Nephron progenitor cell (in vitro differentiated cells): ENCODE data around the gene FOSL1.
"Not testable (repeated sequence)": the region's sequence is repeated elsewhere in the genome, so short reads cannot be mapped to it uniquely, and the experiment has no call there.

Experiments used
- DNase-seq: peaks from one replicate; pipeline ENCODE4 v3.0.0; 2021
- H3K27ac Mint-ChIP-seq: 2 replicates; pipeline ENCODE4 v1.8.0; 2021; ENCODE audit warnings: mild to moderate bottlenecking, moderate library complexity, mixed read lengths
- H3K27me3 Mint-ChIP-seq: 2 replicates; pipeline ENCODE4 v1.8.0; 2021; ENCODE audit warnings: mild to moderate bottlenecking, low read depth, mixed read lengths; ENCODE audit not compliant: poor library complexity
- H3K36me3 Mint-ChIP-seq: 2 replicates; pipeline ENCODE4 v1.8.0; 2021; ENCODE audit warnings: low read depth, mixed read lengths
- H3K4me1 Mint-ChIP-seq: 2 replicates; pipeline ENCODE4 v1.8.0; 2021; ENCODE audit warnings: mixed read lengths
- H3K4me3 Mint-ChIP-seq: 2 replicates; pipeline ENCODE4 v1.8.0; 2021; ENCODE audit warnings: mild to moderate bottlenecking, moderate library complexity, mixed read lengths
- H3K9me3 Mint-ChIP-seq: 2 replicates; pipeline ENCODE4 v1.8.0; 2021; ENCODE audit warnings: mild to moderate bottlenecking, moderate library complexity, mixed read lengths
- TF ChIP-seq, protein P1 (sequence below): fragments of 200-600 bp; sonication (generic); IDR thresholded peaks from 2 replicates; pipeline ENCODE4 v1.5.0; 2021; ENCODE audit warnings: antibody characterized with exemption

Gene FOSL1

DNA sequence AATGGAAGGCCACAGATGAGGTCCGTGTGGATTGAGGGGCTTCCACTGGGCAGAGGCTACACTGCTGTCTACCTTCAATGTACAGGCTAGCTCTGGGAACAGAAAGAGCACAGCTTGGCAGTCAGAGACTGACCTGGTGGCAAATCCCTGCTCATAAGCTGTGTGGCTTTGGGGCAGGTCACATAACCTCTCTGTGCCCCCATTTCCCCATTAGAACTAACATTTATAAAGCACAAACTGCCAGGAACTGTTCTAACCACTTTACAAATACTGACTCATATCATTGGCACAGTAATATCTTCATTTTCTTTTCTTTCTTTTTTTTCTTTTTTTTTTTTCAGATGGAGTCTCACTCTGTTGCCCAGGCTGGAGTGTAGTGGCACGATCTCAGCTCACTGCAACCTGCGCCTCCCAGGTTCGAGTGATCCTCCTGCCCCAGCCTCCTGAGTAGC is 3.1 kb downstream of the FOSL1 start:
- no peak overlapping the region for H3K4me3 Mint-ChIP-seq
- peaks cover 4% of the 10 kb centered on the region for H3K9me3 Mint-ChIP-seq
- no peak for DNase-seq
- peaks cover 28% of the 10 kb centered on the region for H3K4me1 Mint-ChIP-seq
- TF ChIP-seq, protein P1, sequence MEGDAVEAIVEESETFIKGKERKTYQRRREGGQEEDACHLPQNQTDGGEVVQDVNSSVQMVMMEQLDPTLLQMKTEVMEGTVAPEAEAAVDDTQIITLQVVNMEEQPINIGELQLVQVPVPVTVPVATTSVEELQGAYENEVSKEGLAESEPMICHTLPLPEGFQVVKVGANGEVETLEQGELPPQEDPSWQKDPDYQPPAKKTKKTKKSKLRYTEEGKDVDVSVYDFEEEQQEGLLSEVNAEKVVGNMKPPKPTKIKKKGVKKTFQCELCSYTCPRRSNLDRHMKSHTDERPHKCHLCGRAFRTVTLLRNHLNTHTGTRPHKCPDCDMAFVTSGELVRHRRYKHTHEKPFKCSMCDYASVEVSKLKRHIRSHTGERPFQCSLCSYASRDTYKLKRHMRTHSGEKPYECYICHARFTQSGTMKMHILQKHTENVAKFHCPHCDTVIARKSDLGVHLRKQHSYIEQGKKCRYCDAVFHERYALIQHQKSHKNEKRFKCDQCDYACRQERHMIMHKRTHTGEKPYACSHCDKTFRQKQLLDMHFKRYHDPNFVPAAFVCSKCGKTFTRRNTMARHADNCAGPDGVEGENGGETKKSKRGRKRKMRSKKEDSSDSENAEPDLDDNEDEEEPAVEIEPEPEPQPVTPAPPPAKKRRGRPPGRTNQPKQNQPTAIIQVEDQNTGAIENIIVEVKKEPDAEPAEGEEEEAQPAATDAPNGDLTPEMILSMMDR: no peak
- no peaks in the 10 kb centered on the region for H3K36me3 Mint-ChIP-seq
- H3K27me3 Mint-ChIP-seq: peaks cover 74% of the 10 kb centered on the region
- H3K27ac Mint-ChIP-seq: no peak overlapping the region

DNA sequence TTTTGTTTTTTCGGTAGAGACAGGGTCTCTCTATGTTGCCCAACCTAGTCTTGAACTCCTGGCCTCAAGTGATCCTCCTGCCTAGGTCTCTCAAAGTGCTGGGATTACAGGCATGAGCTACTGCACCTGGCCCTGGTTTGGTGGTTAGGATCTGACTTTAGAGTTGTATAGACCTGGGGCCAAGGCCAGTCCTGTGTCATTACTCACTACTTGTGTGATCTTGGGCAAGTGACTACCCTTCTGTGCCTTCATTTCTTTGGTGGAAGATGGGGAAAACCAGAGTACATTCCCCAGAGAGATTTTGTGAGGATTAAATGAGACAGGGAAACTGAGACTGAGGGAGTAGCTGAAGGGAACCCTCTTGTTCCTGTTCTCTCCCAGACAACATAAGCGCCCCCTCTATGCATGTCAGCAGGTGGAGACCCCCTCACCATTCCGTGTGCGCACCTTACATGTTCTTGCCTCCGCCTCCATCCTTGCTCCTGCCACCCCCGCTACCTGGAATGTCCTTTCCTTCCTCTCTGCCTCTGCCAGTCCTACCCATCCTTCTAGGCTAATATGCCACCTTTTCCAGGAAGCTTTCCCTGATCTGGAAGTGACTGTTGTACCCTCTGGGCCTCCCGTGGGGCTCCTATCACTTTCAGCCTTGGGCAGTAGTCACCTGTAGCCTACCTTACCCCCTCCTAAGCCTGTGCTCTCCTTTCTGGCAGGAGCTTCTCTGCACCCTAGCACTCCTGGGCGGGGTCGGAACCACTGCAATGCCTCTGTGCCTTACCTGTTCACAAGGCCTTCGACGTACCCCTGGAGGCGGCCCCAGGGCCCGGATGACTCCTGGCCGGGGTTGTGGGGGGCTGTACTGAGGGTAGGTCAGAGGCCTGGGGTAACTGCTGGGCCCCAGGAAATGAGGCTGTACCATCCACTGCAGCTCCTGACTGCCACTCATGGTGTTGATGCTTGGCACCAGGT is 3.9 kb downstream of the FOSL1 start:
- DNase-seq: no peak
- Mint-ChIP-seq H3K9me3 (peaks cover 4% of the 10 kb centered on the region), H3K36me3 (no peaks in the 10 kb centered on the region), H3K27me3 (peaks cover 67% of the 10 kb centered on the region), H3K27ac (no peak overlapping the region), H3K4me3 (no peak overlapping the region), H3K4me1 (peaks cover 28% of the 10 kb centered on the region)
- TF ChIP-seq, protein P1: no peak

DNA sequence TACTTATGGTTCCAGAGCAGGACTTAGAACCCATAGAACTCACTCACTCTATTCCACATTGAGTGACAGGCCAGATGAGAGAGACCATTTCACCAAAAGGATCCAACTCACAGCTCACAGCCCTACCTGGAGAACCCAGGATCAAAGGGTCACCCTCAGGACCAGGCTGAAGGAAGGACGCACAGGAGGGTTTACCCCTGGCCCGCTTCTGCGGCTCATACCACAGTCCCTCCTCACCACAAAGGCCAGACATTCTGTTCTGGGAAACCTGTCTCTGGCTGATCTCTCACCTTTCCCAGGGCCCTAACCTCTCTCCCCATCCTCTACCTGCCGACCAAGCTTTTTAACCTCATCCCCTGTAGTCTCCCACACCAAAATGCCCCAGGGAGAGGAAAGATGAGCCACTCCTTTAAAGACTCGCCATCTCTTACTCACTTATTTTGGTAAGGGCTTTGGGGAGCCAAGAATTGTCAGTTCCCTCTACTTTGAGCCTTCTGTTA is 4.7 kb downstream of the FOSL1 start:
- H3K4me1 Mint-ChIP-seq: peaks cover 28% of the 10 kb centered on the region
- no peaks in the 10 kb centered on the region for H3K36me3 Mint-ChIP-seq
- no peak overlapping the region for H3K4me3 Mint-ChIP-seq
- H3K27ac Mint-ChIP-seq: no peak overlapping the region
- DNase-seq: no peak
- TF ChIP-seq, protein P1: no peak
- H3K27me3 Mint-ChIP-seq: peaks cover 59% of the 10 kb centered on the region
- H3K9me3 Mint-ChIP-seq: peaks cover 4% of the 10 kb centered on the region

DNA sequence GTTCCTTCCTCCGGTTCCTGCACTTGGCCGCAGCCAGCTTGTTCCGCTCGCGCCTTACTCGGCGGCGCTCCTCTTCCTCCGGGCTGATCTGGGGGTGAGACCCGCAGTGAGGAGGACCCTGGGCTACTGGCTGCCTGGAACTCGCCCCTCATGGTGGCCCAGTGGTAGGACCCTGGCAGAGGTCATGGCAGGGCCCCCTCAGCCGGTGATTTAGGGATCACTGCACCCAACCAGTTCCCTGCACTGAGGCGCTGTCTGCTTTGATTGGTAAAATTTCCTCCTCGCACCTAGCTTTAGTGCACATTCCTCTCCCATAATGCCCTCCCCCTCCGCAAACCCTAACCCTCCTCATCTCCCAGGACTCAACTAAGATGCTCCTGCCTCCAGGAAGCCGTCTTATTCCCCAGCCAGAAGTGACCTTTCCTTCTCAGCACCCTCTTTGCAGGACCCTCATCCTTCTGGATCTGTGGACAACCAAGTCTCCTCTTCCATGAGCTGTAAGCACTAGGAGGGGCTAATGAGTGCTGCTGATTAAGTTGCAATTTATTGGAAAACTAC is 6.1 kb downstream of the FOSL1 start:
- peaks cover 4% of the 10 kb centered on the region for H3K9me3 Mint-ChIP-seq
- H3K36me3 Mint-ChIP-seq: no peaks in the 10 kb centered on the region
- H3K27me3 Mint-ChIP-seq: peaks cover 59% of the 10 kb centered on the region
- H3K27ac Mint-ChIP-seq: no peak overlapping the region
- H3K4me3 Mint-ChIP-seq: no peak overlapping the region
- TF ChIP-seq, protein P1: no peak
- DNase-seq: no peak
- H3K4me1 Mint-ChIP-seq: peaks cover 41% of the 10 kb centered on the region

DNA sequence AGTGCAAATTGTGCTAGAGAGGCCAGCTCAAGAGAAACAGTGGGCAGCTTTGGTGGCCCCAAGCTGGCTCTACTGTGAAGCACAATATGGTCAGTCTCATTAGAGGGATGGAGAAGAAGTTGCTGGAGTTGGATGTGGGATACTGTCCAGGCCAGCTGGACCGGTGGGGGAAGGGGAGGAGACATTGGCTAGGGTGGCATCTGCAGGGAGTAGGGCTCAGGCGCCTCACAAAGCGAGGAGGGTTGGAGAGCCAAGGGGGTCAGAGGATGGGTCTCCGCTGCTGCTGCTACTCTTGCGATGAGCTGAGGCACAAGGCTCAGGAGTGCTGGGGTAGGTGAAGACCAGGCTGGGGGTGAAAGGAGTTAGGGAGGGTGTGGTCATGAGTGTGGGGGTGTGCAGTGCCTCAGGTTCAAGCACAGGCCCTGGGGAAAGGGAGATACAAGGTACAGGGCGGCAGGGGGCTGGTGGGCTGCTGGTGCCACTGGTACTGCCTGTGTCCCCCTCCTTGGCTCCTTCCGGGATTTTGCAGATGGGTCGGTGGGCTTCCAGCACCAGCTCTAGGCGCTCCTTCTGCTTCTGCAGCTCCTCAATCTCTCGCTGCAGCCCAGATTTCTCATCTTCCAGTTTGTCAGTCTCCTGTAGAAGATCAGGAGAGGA is 7.4 kb downstream of the FOSL1 start:
- Mint-ChIP-seq H3K36me3 (no peaks in the 10 kb centered on the region), H3K9me3 (no peaks in the 10 kb centered on the region), H3K27me3 (peaks cover 50% of the 10 kb centered on the region), H3K4me3 (peak overlapping the region; percentile 83), H3K4me1 (peaks cover 47% of the 10 kb centered on the region), H3K27ac (no peak overlapping the region)
- no peak for DNase-seq
- TF ChIP-seq, protein P1: no peak

DNA sequence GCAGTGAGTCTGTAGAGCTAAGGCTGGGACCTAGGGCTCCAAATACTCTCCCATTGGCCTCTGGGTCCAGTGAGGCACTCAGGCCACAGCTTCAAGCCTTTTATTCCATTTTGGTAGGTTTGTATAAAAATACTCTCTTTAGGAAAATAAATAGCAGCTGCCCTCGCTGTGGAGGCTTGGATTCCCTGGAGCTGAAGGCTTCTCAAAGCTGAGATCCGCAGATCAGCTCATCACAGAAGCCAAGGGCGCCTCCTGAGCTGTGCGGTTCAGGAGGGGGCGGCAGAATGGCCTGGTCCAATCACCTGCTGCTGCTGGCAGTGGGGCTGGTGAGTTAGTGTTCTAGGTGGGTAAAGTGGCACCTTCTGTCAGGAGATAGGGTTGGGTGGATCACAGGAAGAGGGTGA is 8.0 kb downstream of the FOSL1 start:
- peaks cover 44% of the 10 kb centered on the region for H3K27me3 Mint-ChIP-seq
- DNase-seq, H3K27ac Mint-ChIP-seq, H3K9me3 Mint-ChIP-seq, H3K36me3 Mint-ChIP-seq: not testable (repeated sequence)
- peaks cover 54% of the 10 kb centered on the region for H3K4me1 Mint-ChIP-seq
- peak overlapping the region; percentile 83 for H3K4me3 Mint-ChIP-seq
